ENCODE measurements around the gene DPP9. TPM values are rescaled to one million over a fixed set of nuclear protein-coding genes. Genes with fewer than 3 reads are reported as not detected.
A peak's percentile ranks its signal among the peaks of the same experiment; 100 is the strongest.

DPP9 gene
- total and polyA plus RNA-seq, 2 of the 13 experiments (the other 11 are each of a cell fraction or from before 2014, with no cell fraction given): 8.4 to 25.8 TPM

- TF ChIP-seq ZBTB44 (CRISPR knock-in tag; IDR thresholded peaks at IDR 0.05) (no peak), KDM5B (CRISPR knock-in tag; IDR thresholded peaks at IDR 0.05; ENCODE audit: borderline replicate concordance) (peak; percentile 19; the same call in 1 of the 2 replicates), NPAS2 (CRISPR knock-in tag; IDR thresholded peaks at IDR 0.05; ENCODE audit: borderline replicate concordance) (no peak), HBP1 (CRISPR knock-in tag; IDR thresholded peaks at IDR 0.05; ENCODE audit: low read depth) (peak; percentile 77; the same call in 1 of the 2 replicates), CAMTA2 (CRISPR knock-in tag; IDR thresholded peaks at IDR 0.05; ENCODE audit: borderline replicate concordance) (no peak), ARID3A (IDR thresholded peaks at IDR 0.05; ENCODE audit: low read depth, low read length) (peak; percentile 57; the same call in 1 of the 2 replicates), MBD4 (IDR thresholded peaks at IDR 0.05; ENCODE audit: borderline replicate concordance, low read length) (no peak), ONECUT2 (CRISPR knock-in tag; IDR thresholded peaks at IDR 0.05) (peak; percentile 80), PLRG1 (conservative IDR thresholded peaks at IDR 0.05) (no peak), ZFP41 (CRISPR knock-in tag; IDR thresholded peaks at IDR 0.05; ENCODE audit: borderline replicate concordance) (no peak), YEATS2 (CRISPR knock-in tag; IDR thresholded peaks at IDR 0.05; ENCODE audit: borderline replicate concordance) (0 out of 2 replicates have a peak, but pooled peaks have one; percentile 11), ZNF280D (CRISPR knock-in tag; IDR thresholded peaks at IDR 0.05) (peak; percentile 57; the same call in 1 of the 2 replicates), PATZ1 (CRISPR knock-in tag; IDR thresholded peaks at IDR 0.05) (peak; percentile 57), CREB3 (CRISPR knock-in tag; IDR thresholded peaks at IDR 0.05) (no peak), ZNF558 (CRISPR knock-in tag; IDR thresholded peaks at IDR 0.05; ENCODE audit: borderline replicate concordance) (0 out of 2 replicates have a peak, but pooled peaks have one; percentile 24)
These were observed 18.1 kb downstream of the DPP9 start (continued) for GRCh38 chr19:4705413-4706131.
